MM.1S (cell line): Measurements from ENCODE around the gene FFAR4.

Source experiments
- DNase-seq: peaks from one replicate; pipeline ENCODE4 v3.0.0-alpha.2; 2015
- H2AFZ ChIP-seq: fragments of 300-600 bp; sonication (generic); 2 replicates; pipeline ENCODE4 v1.6.0; 2016; ENCODE audit warnings: antibody characterized with exemption, low read length
- H3F3A ChIP-seq: fragments of 300-600 bp; sonication (generic); 2 replicates; pipeline ENCODE4 v1.6.1; 2016; ENCODE audit warnings: mild to moderate bottlenecking, antibody characterized with exemption, low read length, moderate library complexity, mixed read lengths; ENCODE audit not compliant: insufficient read depth
- H3K27ac ChIP-seq: fragments of 300-600 bp; sonication (generic); 2 replicates; pipeline ENCODE4 v1.5.1; 2016; ENCODE audit warnings: mild to moderate bottlenecking, low read length
- H3K27me3 ChIP-seq: fragments of 300-600 bp; sonication (generic); replicated peaks from 2 replicates; pipeline ENCODE4 v1.6.0; 2016; ENCODE audit warnings: low read length; ENCODE audit not compliant: insufficient read depth
- H3K36me3 ChIP-seq: fragments of 300-600 bp; sonication (generic); replicated peaks from 2 replicates; pipeline ENCODE4 v1.6.1; 2016; ENCODE audit warnings: mild to moderate bottlenecking, low read length, mixed read lengths; ENCODE audit not compliant: insufficient read depth
- H3K4me1 ChIP-seq: fragments of 300-600 bp; sonication (generic); 2 replicates; pipeline ENCODE4 v1.6.1; 2016; ENCODE audit warnings: low read length, mixed read lengths
- H3K4me2 ChIP-seq: fragments of 300-600 bp; sonication (generic); 2 replicates; pipeline ENCODE4 v1.6.0; 2016; ENCODE audit warnings: low read depth, low read length
- H3K4me3 ChIP-seq: fragments of 300-600 bp; sonication (generic); 2 replicates; pipeline ENCODE4 v1.5.1; 2016; ENCODE audit warnings: low read length, mixed read lengths
- H3K79me2 ChIP-seq: fragments of 300-600 bp; sonication (generic); 2 replicates; pipeline ENCODE4 v1.6.1; 2016; ENCODE audit warnings: mixed run types, low read length, mixed read lengths
- H3K9ac ChIP-seq: fragments of 300-600 bp; sonication (generic); 2 replicates; pipeline ENCODE4 v1.6.1; 2016; ENCODE audit warnings: low read length, mixed read lengths
- H3K9me2 ChIP-seq: fragments of 300-600 bp; sonication (generic); replicated peaks from 2 replicates; pipeline ENCODE4 v1.6.1; 2016; ENCODE audit warnings: mild to moderate bottlenecking, low read length, mixed read lengths; ENCODE audit not compliant: insufficient read depth
- H3K9me3 ChIP-seq: fragments of 300-600 bp; sonication (generic); replicated peaks from 2 replicates; pipeline ENCODE4 v1.6.1; 2016; ENCODE audit warnings: mild to moderate bottlenecking, low read length, mixed read lengths; ENCODE audit not compliant: insufficient read depth
- H4K20me1 ChIP-seq: fragments of 300-600 bp; sonication (generic); 2 replicates; pipeline ENCODE4 v1.6.1; 2016; ENCODE audit warnings: mild to moderate bottlenecking, low read length, moderate library complexity, mixed read lengths; ENCODE audit not compliant: insufficient read depth
- EZH2 ChIP-seq: fragments of 300-600 bp; sonication (generic); optimal IDR thresholded peaks from 2 replicates; pipeline ENCODE3; 2017; ENCODE audit warnings: low read depth, mild to moderate bottlenecking, antibody characterized with exemption, low read length, mixed read lengths
- EZH2phosphoT487 ChIP-seq: fragments of 300-600 bp; sonication (generic); IDR thresholded peaks from 2 replicates; pipeline ENCODE4 v1.6.1; 2018; ENCODE audit warnings: antibody characterized with exemption, low read length
- TF ChIP-seq, protein P1 (sequence below): fragments of 300-600 bp; sonication (generic); IDR thresholded peaks from 2 replicates; pipeline ENCODE4 v1.5.1; 2016; ENCODE audit warnings: antibody characterized with exemption, low read length, mixed read lengths

Gene FFAR4

DNA sequence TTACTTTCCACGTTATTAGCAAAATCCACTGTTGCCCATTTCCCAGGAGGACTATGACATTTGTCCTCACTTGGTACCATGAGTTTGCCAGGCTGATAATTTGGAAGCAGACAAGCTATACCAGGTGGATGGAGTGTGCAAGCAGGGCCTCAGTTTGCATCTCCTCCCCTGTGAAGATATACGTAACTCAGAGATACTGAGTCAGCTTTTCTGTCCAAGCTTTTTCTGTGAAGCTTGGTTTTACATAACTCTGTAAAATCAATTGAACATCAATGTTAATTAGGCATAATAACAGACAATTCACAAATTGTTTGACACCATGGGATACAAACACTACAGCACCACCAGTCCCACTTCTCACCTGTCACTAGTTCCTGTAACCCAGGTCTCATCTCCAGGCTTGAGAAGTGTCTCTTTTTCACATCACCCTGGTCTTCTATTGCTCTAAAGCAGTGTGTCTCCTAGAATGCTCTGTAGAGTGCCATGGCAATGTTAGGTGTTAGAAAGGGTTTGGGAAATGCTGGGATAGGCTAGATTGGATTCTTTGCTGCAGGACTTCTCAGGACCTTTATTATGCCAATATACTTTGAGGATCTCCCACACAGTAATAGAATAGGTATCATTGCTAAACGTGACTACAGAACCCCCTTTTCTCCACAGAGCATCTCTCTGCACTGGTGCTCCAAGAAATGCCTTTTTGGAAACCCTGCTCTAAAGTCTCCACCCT, 13.7 kb downstream of the FFAR4 start:
- H3K27ac ChIP-seq = no peak overlapping the region
- H3K4me2 ChIP-seq = no peak overlapping the region
- no peaks in the 10 kb centered on the region for H3K4me1 ChIP-seq
- H3K36me3 ChIP-seq = no peaks in the 10 kb centered on the region
- H4K20me1 ChIP-seq = no peaks in the 10 kb centered on the region
- no peak for TF ChIP-seq EZH2phosphoT487
- no peak for TF ChIP-seq EZH2
- TF ChIP-seq, protein P1, sequence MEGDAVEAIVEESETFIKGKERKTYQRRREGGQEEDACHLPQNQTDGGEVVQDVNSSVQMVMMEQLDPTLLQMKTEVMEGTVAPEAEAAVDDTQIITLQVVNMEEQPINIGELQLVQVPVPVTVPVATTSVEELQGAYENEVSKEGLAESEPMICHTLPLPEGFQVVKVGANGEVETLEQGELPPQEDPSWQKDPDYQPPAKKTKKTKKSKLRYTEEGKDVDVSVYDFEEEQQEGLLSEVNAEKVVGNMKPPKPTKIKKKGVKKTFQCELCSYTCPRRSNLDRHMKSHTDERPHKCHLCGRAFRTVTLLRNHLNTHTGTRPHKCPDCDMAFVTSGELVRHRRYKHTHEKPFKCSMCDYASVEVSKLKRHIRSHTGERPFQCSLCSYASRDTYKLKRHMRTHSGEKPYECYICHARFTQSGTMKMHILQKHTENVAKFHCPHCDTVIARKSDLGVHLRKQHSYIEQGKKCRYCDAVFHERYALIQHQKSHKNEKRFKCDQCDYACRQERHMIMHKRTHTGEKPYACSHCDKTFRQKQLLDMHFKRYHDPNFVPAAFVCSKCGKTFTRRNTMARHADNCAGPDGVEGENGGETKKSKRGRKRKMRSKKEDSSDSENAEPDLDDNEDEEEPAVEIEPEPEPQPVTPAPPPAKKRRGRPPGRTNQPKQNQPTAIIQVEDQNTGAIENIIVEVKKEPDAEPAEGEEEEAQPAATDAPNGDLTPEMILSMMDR = no peak
- H3F3A ChIP-seq = no peaks in the 10 kb centered on the region
- H3K79me2 ChIP-seq = no peaks in the 10 kb centered on the region
- H3K9ac ChIP-seq = no peak overlapping the region
- H3K9me2 ChIP-seq = no peaks in the 10 kb centered on the region
- no peaks in the 10 kb centered on the region for H3K9me3 ChIP-seq
- no peak overlapping the region for H2AFZ ChIP-seq
- H3K27me3 ChIP-seq = no peaks in the 10 kb centered on the region
- H3K4me3 ChIP-seq = no peak overlapping the region
- no peak for DNase-seq

DNA sequence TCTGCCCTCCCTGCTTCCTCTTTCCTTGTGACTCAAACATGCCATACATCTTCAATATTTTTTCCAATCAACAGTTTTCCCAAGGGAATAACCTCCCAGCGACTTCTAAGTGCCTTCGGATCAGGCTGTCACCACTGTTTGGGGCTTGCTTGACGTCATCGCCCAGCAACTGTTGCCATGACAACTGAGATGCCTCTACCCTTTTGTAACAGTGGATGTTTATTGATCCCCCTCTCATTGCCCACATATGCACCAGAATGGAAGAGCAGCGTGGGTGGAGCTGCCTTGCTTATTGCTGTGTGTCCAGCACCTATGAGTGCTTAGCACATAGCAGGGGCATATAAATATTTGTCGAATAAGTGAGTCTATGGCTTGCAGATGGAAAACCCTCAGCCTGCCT, 14.4 kb downstream of the FFAR4 start:
- DNase-seq = no peak
- Histone ChIP-seq H3K4me3 (no peak overlapping the region), H3K9ac (no peak overlapping the region), H3K4me1 (no peaks in the 10 kb centered on the region), H2AFZ (no peak overlapping the region), H3K36me3 (no peaks in the 10 kb centered on the region), H3K79me2 (no peaks in the 10 kb centered on the region), H3F3A (no peaks in the 10 kb centered on the region), H3K27ac (no peak overlapping the region), H3K9me2 (no peaks in the 10 kb centered on the region), H3K4me2 (no peak overlapping the region), H3K27me3 (no peaks in the 10 kb centered on the region), H4K20me1 (no peaks in the 10 kb centered on the region), H3K9me3 (no peaks in the 10 kb centered on the region)
- TF ChIP-seq EZH2phosphoT487 (no peak), EZH2 (no peak)
- TF ChIP-seq, protein P1 = no peak

DNA sequence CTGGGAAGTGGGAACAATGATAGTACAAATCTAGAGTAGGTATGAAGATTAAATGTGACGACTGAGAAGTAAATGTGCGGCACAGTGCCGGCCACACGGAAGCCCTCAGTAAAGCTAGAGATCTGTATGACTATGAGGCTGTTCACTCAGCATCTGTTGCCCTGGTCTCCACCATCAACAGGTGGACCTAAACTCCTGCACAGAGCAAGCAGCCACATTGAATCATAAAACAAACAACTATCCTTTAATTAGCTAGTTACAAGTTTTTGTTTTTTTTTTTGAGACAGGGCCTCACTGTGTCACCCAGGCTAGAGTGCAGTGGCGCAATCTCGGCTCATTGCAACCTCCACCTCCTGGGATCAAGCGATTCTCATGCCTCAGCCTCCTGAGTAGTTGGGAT, 18.0 kb downstream of the FFAR4 start:
- Histone ChIP-seq H3K9me2 (no peaks in the 10 kb centered on the region), H2AFZ (no peak overlapping the region), H3F3A (no peaks in the 10 kb centered on the region), H4K20me1 (no peaks in the 10 kb centered on the region), H3K27me3 (no peaks in the 10 kb centered on the region), H3K36me3 (no peaks in the 10 kb centered on the region), H3K9me3 (no peaks in the 10 kb centered on the region), H3K9ac (no peak overlapping the region), H3K4me3 (no peak overlapping the region), H3K4me2 (no peak overlapping the region), H3K4me1 (no peaks in the 10 kb centered on the region), H3K79me2 (no peaks in the 10 kb centered on the region), H3K27ac (no peak overlapping the region)
- no peak for DNase-seq
- TF ChIP-seq EZH2phosphoT487 (no peak), EZH2 (no peak)
- TF ChIP-seq, protein P1 = no peak
